ENCODE data around the gene PFN2.

PFN2 gene

DNA sequence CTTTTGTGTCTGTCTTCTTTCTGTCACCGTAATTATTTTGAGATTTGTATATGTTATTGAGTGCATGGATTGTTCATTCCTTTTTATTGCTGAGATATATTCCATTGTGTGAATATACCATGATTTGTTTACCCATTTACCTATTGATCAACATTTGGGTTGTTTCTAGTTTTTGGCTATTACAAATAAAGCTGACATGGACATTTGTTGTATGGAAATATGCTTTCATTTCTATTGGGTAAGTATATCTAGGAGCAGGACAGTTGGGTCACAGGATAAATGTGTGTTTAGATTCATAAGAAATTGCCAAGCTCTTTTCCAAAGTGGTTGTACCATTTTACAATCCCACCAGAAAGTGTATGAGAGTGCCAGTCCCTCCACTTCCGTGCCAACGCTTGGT lies 51.2 kb downstream of the PFN2 start:
- Histone ChIP-seq H3K4me1 (ENCODE audit: insufficient read depth, low read length) (no peaks in the 10 kb centered on the region), H3K79me2 (ENCODE audit: insufficient read depth, low read length) (no peaks in the 10 kb centered on the region), H3K4me2 (ENCODE audit: insufficient read depth, low read length) (no peak overlapping the region), H3K36me3 (ENCODE audit: insufficient read depth, low read length) (peaks cover 13% of the 10 kb centered on the region; the same call in 1 of the 2 replicates), H3K9me3 (ENCODE audit: insufficient read depth, low read length, severe bottlenecking) (no peaks in the 10 kb centered on the region), H3K27me3 (ENCODE audit: insufficient read depth, low read length, poor library complexity) (no peaks in the 10 kb centered on the region), H4K20me1 (ENCODE audit: insufficient read depth, low read length) (no peaks in the 10 kb centered on the region), H3K9ac (ENCODE audit: low read depth, low read length) (no peak overlapping the region), H2AFZ (ENCODE audit: low read depth, low read length) (no peak overlapping the region), H3K27ac (ENCODE audit: low read length) (no peak overlapping the region), H3K4me3 (ENCODE audit: low read depth in 1 of 2, low read length in 2 of 2) (no peak overlapping the region)
- TF ChIP-seq EZH2 (IDR thresholded peaks at IDR 0.05; ENCODE audit: borderline replicate concordance, low read depth, low read length, severe bottlenecking), result no peak
- TF ChIP-seq, protein P1, sequence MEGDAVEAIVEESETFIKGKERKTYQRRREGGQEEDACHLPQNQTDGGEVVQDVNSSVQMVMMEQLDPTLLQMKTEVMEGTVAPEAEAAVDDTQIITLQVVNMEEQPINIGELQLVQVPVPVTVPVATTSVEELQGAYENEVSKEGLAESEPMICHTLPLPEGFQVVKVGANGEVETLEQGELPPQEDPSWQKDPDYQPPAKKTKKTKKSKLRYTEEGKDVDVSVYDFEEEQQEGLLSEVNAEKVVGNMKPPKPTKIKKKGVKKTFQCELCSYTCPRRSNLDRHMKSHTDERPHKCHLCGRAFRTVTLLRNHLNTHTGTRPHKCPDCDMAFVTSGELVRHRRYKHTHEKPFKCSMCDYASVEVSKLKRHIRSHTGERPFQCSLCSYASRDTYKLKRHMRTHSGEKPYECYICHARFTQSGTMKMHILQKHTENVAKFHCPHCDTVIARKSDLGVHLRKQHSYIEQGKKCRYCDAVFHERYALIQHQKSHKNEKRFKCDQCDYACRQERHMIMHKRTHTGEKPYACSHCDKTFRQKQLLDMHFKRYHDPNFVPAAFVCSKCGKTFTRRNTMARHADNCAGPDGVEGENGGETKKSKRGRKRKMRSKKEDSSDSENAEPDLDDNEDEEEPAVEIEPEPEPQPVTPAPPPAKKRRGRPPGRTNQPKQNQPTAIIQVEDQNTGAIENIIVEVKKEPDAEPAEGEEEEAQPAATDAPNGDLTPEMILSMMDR (IDR thresholded peaks at IDR 0.05; ENCODE audit: borderline replicate concordance, extremely low read depth, low read length, poor library complexity, severe bottlenecking), result no peak
- DNase-seq (no peak), ATAC-seq (ENCODE audit: insufficient read depth, low read depth) (no peak)

DNA sequence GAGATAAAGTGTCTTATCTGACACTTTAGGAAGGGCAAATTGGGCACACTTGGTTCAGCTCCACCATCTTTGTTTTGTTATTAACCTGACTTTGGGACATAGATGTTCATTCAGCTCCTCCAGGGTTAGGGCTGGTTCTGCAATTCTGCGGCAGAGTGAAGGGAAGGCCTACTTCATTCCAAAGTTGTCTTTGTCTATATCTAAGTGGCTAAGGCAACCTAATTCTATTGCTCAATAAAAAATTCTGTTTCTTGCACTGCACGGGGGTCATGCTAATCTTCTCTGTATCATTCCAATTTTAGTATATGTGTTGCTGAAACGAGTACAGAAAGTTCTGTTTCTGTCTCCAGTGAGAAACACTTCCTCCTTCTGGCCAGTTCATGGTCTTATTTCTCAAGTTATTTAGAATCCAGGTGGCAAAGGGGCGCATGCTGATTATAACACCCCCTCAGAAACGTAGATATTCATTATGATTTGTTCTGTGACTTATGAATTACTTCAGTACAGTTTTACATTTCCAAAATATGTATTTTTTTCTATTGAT lies 53.5 kb downstream of the PFN2 start:
- Histone ChIP-seq H4K20me1 (ENCODE audit: insufficient read depth, low read length) (no peaks in the 10 kb centered on the region), H3K36me3 (ENCODE audit: insufficient read depth, low read length) (peaks cover 13% of the 10 kb centered on the region), H3K79me2 (ENCODE audit: insufficient read depth, low read length) (no peaks in the 10 kb centered on the region), H3K9me3 (ENCODE audit: insufficient read depth, low read length, severe bottlenecking) (no peaks in the 10 kb centered on the region), H2AFZ (ENCODE audit: low read depth, low read length) (no peak overlapping the region), H3K4me2 (ENCODE audit: insufficient read depth, low read length) (no peak overlapping the region), H3K27ac (ENCODE audit: low read length) (no peak overlapping the region), H3K4me3 (ENCODE audit: low read depth in 1 of 2, low read length in 2 of 2) (no peak overlapping the region), H3K27me3 (ENCODE audit: insufficient read depth, low read length, poor library complexity) (no peaks in the 10 kb centered on the region), H3K9ac (ENCODE audit: low read depth, low read length) (no peak overlapping the region), H3K4me1 (ENCODE audit: insufficient read depth, low read length) (no peaks in the 10 kb centered on the region)
- DNase-seq (no peak), ATAC-seq (ENCODE audit: insufficient read depth, low read depth) (no peak)
- TF ChIP-seq, protein P1 (IDR thresholded peaks at IDR 0.05; ENCODE audit: borderline replicate concordance, extremely low read depth, low read length, poor library complexity, severe bottlenecking), result no peak
- TF ChIP-seq EZH2 (IDR thresholded peaks at IDR 0.05; ENCODE audit: borderline replicate concordance, low read depth, low read length, severe bottlenecking), result no peak
